Effector memory CD8-positive, alpha-beta T cell (primary cell): Measurements from ENCODE around the gene MUC20.
"Not testable (repeated sequence)": the region's sequence is repeated elsewhere in the genome, so short reads cannot be mapped to it uniquely, and the experiment has no call there.

Experiments
- ATAC-seq: fragments of 150-1000 bp; cut with Tn5 transposase; replicated peaks from 2 replicates; pipeline ENCODE4 v1.10.0; 2021; ENCODE audit warnings: mild to moderate bottlenecking, moderate library complexity
- DNase-seq, 3 experiments: peaks; one replicate each; pipeline ENCODE4 v3.0.0; 2021
- H3K27ac Mint-ChIP-seq, 2 donors: one replicate each; pipeline ENCODE4 v1.8.0; 2022; ENCODE audit warnings: mild to moderate bottlenecking in 2 of 2, mixed read lengths in 2 of 2, moderate library complexity in 2 of 2
- H3K27me3 Mint-ChIP-seq, 2 donors: one replicate each; pipeline ENCODE4 v1.8.0; 2022; ENCODE audit warnings: mixed read lengths in 2 of 2
- H3K36me3 Mint-ChIP-seq: one replicate; pipeline ENCODE4 v1.8.0; 2022; ENCODE audit warnings: mild to moderate bottlenecking, moderate library complexity, mixed read lengths; ENCODE audit not compliant: insufficient read depth
- H3K4me1 Mint-ChIP-seq, 2 donors: one replicate each; pipeline ENCODE4 v1.8.0; 2022; ENCODE audit warnings: low read depth in 2 of 2, mixed read lengths in 2 of 2
- H3K4me3 Mint-ChIP-seq, 2 donors: one replicate each; pipeline ENCODE4 v1.8.0; 2022; ENCODE audit warnings: mild to moderate bottlenecking in 2 of 2, mixed read lengths in 2 of 2, moderate library complexity in 2 of 2
- H3K9me3 Mint-ChIP-seq, 2 donors: one replicate each; pipeline ENCODE4 v1.8.0; 2022; ENCODE audit warnings: mixed read lengths in 2 of 2

Gene MUC20

GRCh38 chr3:195711091-195711812 lies 9.5 kb upstream of the MUC20 start:
- not testable (repeated sequence) for H3K9me3 Mint-ChIP-seq, DNase-seq, H3K27ac Mint-ChIP-seq, H3K27me3 Mint-ChIP-seq, H3K4me1 Mint-ChIP-seq, H3K4me3 Mint-ChIP-seq, H3K36me3 Mint-ChIP-seq, ATAC-seq

GRCh38 chr3:195711813-195712534 lies 8.8 kb upstream of the MUC20 start:
- no peak overlapping the region for H3K27ac Mint-ChIP-seq
- no peak overlapping the region for H3K4me3 Mint-ChIP-seq
- H3K4me1 Mint-ChIP-seq: peaks cover 0 to 3% of the 10 kb centered on the region in 2 donors
- peaks cover 7% of the 10 kb centered on the region for H3K36me3 Mint-ChIP-seq
- peak; percentile 42 for ATAC-seq
- DNase-seq: no peak
- no peaks in the 10 kb centered on the region for H3K27me3 Mint-ChIP-seq
- no peaks in the 10 kb centered on the region for H3K9me3 Mint-ChIP-seq

DNA sequence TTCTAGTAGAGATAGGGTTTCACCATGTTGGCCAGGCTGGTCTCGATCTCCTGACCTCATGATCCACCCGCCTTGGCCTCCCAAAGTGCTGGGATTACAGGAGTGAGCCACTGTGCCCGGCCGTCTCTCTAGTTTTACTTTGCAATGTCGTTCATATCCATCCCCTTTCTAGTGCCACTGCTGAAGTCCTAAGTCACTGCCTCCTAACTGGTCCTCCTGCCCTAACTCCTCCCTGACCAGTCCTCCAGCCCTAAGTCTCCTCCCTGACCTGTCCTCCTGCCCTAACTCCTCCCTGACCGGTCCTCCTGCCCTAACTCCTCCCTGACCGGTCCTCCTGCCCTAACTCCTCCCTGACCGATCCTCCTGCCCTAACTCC lies 8.3 kb upstream of the MUC20 start:
- H3K4me3 Mint-ChIP-seq, H3K9me3 Mint-ChIP-seq, H3K4me1 Mint-ChIP-seq, H3K27ac Mint-ChIP-seq, H3K27me3 Mint-ChIP-seq, ATAC-seq, DNase-seq, H3K36me3 Mint-ChIP-seq: not testable (repeated sequence)

GRCh38 chr3:195713150-195713549 lies 7.6 kb upstream of the MUC20 start:
- H3K36me3 Mint-ChIP-seq, H3K9me3 Mint-ChIP-seq, H3K27ac Mint-ChIP-seq, H3K4me3 Mint-ChIP-seq, DNase-seq, H3K27me3 Mint-ChIP-seq, H3K4me1 Mint-ChIP-seq, ATAC-seq: not testable (repeated sequence)

GRCh38 chr3:195714380-195715011 lies 6.3 kb upstream of the MUC20 start:
- no peak for ATAC-seq
- no peak for DNase-seq
- Mint-ChIP-seq H3K4me3 (no peak overlapping the region), H3K27me3 (no peaks in the 10 kb centered on the region), H3K4me1 (peaks cover 0 to 3% of the 10 kb centered on the region in 2 donors), H3K9me3 (no peaks in the 10 kb centered on the region), H3K27ac (no peak overlapping the region), H3K36me3 (peaks cover 10% of the 10 kb centered on the region)

DNA sequence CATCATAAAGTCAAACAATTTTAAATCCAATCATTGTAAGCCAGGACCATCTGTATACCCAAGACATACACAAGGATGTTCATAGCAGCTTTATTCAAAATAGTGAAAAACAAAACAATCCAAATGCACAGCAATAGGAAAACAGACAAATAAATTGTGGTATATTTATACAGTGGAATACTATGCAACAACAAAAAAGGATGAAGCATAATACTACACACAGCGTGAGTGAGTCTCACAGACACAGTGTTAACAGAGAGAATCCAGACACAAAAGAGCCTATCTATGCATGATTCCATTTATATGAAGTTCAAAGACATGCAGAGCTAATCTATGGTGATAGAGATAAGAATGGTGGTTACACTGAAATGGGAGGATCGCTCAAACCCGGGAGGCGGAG lies 5.6 kb upstream of the MUC20 start:
- DNase-seq: no peak
- no peaks in the 10 kb centered on the region for H3K9me3 Mint-ChIP-seq
- H3K4me1 Mint-ChIP-seq: peaks cover 0 to 3% of the 10 kb centered on the region in 2 donors
- no peak for ATAC-seq
- no peaks in the 10 kb centered on the region for H3K27me3 Mint-ChIP-seq
- H3K27ac Mint-ChIP-seq: no peak overlapping the region
- peaks cover 12% of the 10 kb centered on the region for H3K36me3 Mint-ChIP-seq
- no peak overlapping the region for H3K4me3 Mint-ChIP-seq

DNA sequence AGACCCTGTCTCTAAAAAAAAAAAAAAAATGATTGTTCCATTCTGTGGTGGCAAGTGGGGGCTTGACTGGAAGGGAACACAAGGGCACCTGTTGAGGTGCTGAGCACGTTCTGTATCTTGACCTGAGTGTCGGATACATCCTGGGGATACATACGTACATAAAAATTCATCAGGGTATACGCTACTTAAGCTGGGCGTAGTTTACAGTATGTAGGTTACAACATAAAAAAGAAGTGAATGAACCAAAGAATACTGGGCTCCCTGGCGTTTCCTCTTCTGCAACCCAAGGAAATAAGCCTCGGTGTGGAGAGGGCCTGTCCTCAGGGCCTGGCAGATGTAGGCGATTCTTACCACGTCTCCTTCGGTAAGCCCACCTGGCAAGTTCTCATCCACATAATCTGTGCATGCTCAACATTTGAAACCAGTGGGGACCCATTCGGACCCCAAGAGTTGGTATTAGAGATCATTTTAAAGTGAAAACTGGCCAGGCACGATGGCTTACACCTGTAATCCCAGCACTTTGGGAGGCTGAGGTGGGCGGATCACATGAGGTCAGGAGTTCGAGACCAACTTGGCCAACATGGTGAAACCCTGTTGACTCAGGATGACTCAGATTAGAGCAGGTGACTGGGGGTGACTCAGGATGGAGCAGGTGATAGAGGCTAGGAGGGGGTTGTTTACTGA lies 5.1 kb upstream of the MUC20 start:
- Mint-ChIP-seq H3K36me3 (peaks cover 15% of the 10 kb centered on the region), H3K4me1 (peaks cover 0 to 3% of the 10 kb centered on the region in 2 donors), H3K4me3 (no peak overlapping the region), H3K27ac (no peak overlapping the region), H3K27me3 (no peaks in the 10 kb centered on the region), H3K9me3 (no peaks in the 10 kb centered on the region)
- no peak for DNase-seq
- ATAC-seq: no peak

- Mint-ChIP-seq H3K36me3 (peaks cover 9% of the 10 kb centered on the region), H3K4me3 (no peak overlapping the region), H3K9me3 (no peaks in the 10 kb centered on the region), H3K27me3 (no peaks in the 10 kb centered on the region), H3K27ac (peak overlapping the region in 1 of 2 donors; percentile 1), H3K4me1 (peaks cover 0 to 3% of the 10 kb centered on the region in 2 donors)
- DNase-seq: no peak
- no peak for ATAC-seq
Observed at GRCh38 chr3:195717416-195717815, 3.4 kb upstream of the MUC20 start.

- DNase-seq (no peak), ATAC-seq (no peak)
- no peaks in the 10 kb centered on the region for H3K9me3 Mint-ChIP-seq
- peak overlapping the region in 1 of 2 donors; percentile 1 for H3K27ac Mint-ChIP-seq
- peaks cover 0 to 3% of the 10 kb centered on the region in 2 donors for H3K4me1 Mint-ChIP-seq
- peaks cover 8% of the 10 kb centered on the region for H3K36me3 Mint-ChIP-seq
- H3K4me3 Mint-ChIP-seq: no peak overlapping the region
- H3K27me3 Mint-ChIP-seq: no peaks in the 10 kb centered on the region
Observed at GRCh38 chr3:195717852-195718476, 2.8 kb upstream of the MUC20 start.

DNA sequence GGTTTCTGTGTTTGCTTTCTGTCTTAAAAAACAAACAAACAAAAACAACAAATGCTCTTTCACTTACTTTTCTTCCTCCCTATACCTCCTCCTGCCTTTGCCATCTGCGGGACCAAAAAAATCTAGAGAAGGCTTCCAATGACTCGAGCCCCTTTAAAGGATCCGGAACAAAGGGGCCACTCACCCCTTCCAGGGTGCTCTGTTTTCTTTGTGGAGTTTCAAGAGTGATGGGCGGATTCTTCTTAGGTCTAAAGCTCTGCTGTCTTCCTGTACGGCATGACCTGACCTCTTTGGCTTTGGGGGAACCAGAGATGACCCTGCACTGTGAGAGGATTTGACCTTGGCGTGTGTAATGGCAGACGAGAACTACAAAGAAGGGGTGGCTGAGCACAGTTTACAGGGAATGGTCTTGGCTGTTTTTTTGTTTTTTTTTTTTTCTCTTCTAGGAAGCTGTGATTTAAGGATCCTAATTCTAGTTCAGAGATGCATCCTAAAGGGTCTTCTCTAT lies 2.2 kb upstream of the MUC20 start:
- no peaks in the 10 kb centered on the region for H3K9me3 Mint-ChIP-seq
- H3K27ac Mint-ChIP-seq: no peak overlapping the region
- H3K27me3 Mint-ChIP-seq: no peaks in the 10 kb centered on the region
- H3K36me3 Mint-ChIP-seq: peaks cover 8% of the 10 kb centered on the region
- DNase-seq: no peak
- no peak overlapping the region for H3K4me3 Mint-ChIP-seq
- ATAC-seq: no peak
- H3K4me1 Mint-ChIP-seq: peaks cover 0 to 3% of the 10 kb centered on the region in 2 donors

- not testable (repeated sequence) for H3K4me1 Mint-ChIP-seq, ATAC-seq, H3K9me3 Mint-ChIP-seq, H3K36me3 Mint-ChIP-seq, H3K4me3 Mint-ChIP-seq, H3K27ac Mint-ChIP-seq, DNase-seq, H3K27me3 Mint-ChIP-seq
Observed at GRCh38 chr3:195719514-195720254, 1.1 kb upstream of the MUC20 start.

DNA sequence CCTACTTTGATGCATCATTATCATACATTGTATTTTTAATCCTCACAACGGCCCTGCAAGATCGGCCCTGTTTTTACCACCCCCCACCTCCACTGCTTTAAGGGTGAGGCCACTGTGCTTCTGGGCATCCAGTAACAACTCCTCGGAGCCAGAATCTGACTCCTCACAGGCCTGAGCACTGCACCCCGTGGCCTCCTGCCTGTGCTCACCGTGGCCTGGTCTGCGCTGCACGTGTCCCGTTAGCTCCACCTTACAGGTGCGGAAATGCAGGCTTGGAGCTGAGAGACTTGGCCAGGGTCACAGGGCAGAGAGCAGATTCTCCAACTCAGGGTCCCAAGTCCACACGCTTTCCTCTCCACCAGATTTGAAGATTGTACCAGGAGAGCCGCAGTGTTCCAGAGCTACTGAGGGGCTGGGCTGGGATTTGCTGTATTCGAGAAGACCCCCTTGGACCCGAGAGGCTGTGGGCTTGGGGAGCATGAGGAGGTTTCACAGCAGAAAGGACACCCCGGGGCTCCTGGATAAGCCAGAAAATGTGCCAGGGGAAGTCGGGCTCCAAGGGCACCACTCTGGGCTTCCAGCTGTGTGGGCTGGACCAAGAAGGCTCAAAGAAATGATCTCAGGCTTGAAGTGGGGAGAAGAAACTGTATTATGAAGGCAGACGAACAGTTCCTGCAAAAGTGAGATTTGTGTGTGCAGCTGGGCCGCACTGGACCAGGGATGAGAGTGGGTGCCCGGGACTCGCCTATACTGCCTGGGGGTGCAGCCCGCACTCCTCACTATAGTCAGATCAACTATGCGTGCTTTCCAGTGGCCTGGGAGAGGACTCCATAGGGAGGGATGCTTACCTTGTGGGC lies 1.6 kb downstream of the MUC20 start:
- H3K4me1 Mint-ChIP-seq, H3K9me3 Mint-ChIP-seq, DNase-seq, H3K27ac Mint-ChIP-seq, H3K36me3 Mint-ChIP-seq, ATAC-seq, H3K4me3 Mint-ChIP-seq, H3K27me3 Mint-ChIP-seq: not testable (repeated sequence)
